ENCODE results near the gene CACNA1C. TPM values are rescaled to one million over a fixed set of nuclear protein-coding genes. Genes with fewer than 3 reads are reported as not detected.

Gene CACNA1C
- total and polyA plus RNA-seq, 10 of the 15 experiments (the other 5 are each of a cell fraction or from before 2014, with no cell fraction given), result under 0.01 to 0.15 (median 0.09) TPM; not detected in 5

DNA sequence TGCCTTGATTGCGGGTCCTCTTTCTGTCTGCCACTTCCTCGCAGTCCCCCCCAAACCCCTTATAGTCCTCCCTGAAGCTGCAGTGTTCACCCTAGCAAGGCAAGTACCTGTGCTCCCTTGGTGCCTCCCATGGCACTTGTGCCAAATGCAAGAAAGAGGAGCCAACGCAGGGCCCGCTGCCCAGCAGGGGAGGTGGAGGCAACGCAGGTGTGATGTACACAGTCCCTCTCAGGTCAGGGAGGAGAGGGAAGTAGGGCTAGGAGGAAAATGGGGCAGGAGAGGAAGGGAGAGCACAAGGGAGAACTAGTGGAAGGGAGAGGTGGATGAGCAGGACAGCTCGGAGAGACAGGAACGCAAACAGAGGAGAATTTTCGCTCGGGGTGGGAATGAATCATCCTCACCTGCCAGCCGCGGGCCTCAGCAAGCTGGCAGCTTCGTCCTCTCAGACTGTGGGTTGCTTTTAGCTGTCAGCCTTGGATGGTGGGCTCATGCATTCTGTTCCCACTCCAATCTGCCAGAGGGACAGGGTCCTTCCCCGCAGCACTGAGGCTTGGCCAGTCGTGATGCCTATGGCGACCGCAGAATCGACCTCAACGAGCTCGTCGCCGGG is 357.0 kb downstream of the CACNA1C start:
- in situ Hi-C loops (cut with MboI) (no loop called here), intact Hi-C loops (cut with micrococcal nuclease; ENCODE audit: unreplicated experiment) (no loop called here)
- Histone ChIP-seq H4K20me1 (ENCODE audit: control insufficient read depth, insufficient read depth) (no peaks in the 10 kb centered on the region), H2AFZ (ENCODE audit: control insufficient read depth, low read depth, low read length) (no peak overlapping the region), H3K9ac (ENCODE audit: control insufficient read depth, insufficient read depth, low read length) (no peak overlapping the region), H3K27ac (ENCODE audit: control insufficient read depth, insufficient read depth) (no peak overlapping the region), H3K27me3 (replicated peaks in 1 of 2; ENCODE audit: control insufficient read depth in 2 of 2, insufficient read depth in 2 of 2, low read length in 1 of 2) (peaks cover 0 to 3% of the 10 kb centered on the region in 2 experiments; a peak in 1 of 4 replicates), H3K4me2 (ENCODE audit: control insufficient read depth, insufficient read depth) (no peak overlapping the region), H3K4me3 (no peak overlapping the region), H3K4me1 (ENCODE audit: control insufficient read depth, insufficient read depth, low read length) (no peaks in the 10 kb centered on the region), H3K79me2 (ENCODE audit: control insufficient read depth, insufficient read depth, low read length) (no peaks in the 10 kb centered on the region), H3K9me3 (replicated peaks; ENCODE audit: control insufficient read depth, insufficient read depth, low read length) (no peaks in the 10 kb centered on the region), H3K36me3 (ENCODE audit: control insufficient read depth in 2 of 2, insufficient read depth in 2 of 2, low read length in 1 of 2) (no peaks in the 10 kb centered on the region)
- ATAC-seq, result no peak
- ChIA-PET POLR2A (no interaction called here), CTCF (interaction anchor here (0.6 to 1.1 kb wide), 2 partner anchors 53 to 176 kb away, joined by 3 to 4 read pairs; no protein-coding TSS in a partner anchor), RAD21 (ENCODE audit: unreplicated experiment) (no interaction called here), SMC1A (ENCODE audit: uncharacterized antibody, unreplicated experiment) (no interaction called here)
- WGBS (ENCODE audit: insufficient coverage, insufficient replicate concordance, low lambda C conversion rate, missing lambda C conversion rate), result 71% methylated on average over 21 of the region's 21 CpGs
- TF ChIP-seq, protein P1, sequence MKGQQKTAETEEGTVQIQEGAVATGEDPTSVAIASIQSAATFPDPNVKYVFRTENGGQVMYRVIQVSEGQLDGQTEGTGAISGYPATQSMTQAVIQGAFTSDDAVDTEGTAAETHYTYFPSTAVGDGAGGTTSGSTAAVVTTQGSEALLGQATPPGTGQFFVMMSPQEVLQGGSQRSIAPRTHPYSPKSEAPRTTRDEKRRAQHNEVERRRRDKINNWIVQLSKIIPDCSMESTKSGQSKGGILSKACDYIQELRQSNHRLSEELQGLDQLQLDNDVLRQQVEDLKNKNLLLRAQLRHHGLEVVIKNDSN (IDR thresholded peaks at IDR 0.05; ENCODE audit: borderline replicate concordance, extremely low read length, insufficient read depth, low read depth, low read length), result no peak
- TF ChIP-seq FOXM1 (IDR thresholded peaks at IDR 0.05; ENCODE audit: low read depth, low read length) (no peak), NR2C1 (IDR thresholded peaks at IDR 0.05) (no peak), RBBP5 (conservative IDR thresholded peaks at IDR 0.05) (no peak), YBX1 (IDR thresholded peaks at IDR 0.05) (no peak), ZNF207 (IDR thresholded peaks at IDR 0.05; ENCODE audit: borderline replicate concordance) (no peak), EP300 (IDR thresholded peaks at IDR 0.05; ENCODE audit: borderline replicate concordance in 1 of 2, control insufficient read depth in 1 of 2, low read depth in 2 of 2, low read length in 2 of 2) (no peak), SPI1 (IDR thresholded peaks at IDR 0.05; ENCODE audit: borderline replicate concordance, insufficient read depth, low read depth, low read length) (no peak), TCF3 (IDR thresholded peaks at IDR 0.05; ENCODE audit: borderline replicate concordance, insufficient read depth, low read depth, low read length) (no peak), GABPA (IDR thresholded peaks at IDR 0.05; ENCODE audit: low read depth) (no peak)
- TF ChIP-seq, protein P2, sequence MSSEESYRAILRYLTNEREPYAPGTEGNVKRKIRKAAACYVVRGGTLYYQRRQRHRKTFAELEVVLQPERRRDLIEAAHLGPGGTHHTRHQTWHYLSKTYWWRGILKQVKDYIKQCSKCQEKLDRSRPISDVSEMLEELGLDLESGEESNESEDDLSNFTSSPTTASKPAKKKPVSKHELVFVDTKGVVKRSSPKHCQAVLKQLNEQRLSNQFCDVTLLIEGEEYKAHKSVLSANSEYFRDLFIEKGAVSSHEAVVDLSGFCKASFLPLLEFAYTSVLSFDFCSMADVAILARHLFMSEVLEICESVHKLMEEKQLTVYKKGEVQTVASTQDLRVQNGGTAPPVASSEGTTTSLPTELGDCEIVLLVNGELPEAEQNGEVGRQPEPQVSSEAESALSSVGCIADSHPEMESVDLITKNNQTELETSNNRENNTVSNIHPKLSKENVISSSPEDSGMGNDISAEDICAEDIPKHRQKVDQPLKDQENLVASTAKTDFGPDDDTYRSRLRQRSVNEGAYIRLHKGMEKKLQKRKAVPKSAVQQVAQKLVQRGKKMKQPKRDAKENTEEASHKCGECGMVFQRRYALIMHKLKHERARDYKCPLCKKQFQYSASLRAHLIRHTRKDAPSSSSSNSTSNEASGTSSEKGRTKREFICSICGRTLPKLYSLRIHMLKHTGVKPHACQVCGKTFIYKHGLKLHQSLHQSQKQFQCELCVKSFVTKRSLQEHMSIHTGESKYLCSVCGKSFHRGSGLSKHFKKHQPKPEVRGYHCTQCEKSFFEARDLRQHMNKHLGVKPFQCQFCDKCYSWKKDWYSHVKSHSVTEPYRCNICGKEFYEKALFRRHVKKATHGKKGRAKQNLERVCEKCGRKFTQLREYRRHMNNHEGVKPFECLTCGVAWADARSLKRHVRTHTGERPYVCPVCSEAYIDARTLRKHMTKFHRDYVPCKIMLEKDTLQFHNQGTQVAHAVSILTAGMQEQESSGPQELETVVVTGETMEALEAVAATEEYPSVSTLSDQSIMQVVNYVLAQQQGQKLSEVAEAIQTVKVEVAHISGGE (CRISPR knock-in tag; IDR thresholded peaks at IDR 0.05), result no peak
- FAIRE-seq, result no peak
- no TSS peak for BruUV-seq (replicated peaks)
- DNase-seq (ENCODE audit: low read depth, low spot score), result no peak

Data from GM12878 (cell line).